Fibroblast of lung (primary cell): ENCODE results near the gene UBXN6. TPM values are rescaled to one million over a fixed set of nuclear protein-coding genes. Genes with fewer than 3 reads are reported as not detected.

Source experiments
- DNase-seq, 2 donors: peaks; one replicate each; pipeline versions ENCODE4 v3.0.0 to v3.0.0-alpha.2; 2010; ENCODE audit warnings: low read depth in 2 of 2
- H2AFZ ChIP-seq: 2 replicates; pipeline ENCODE4 v1.5.1; 2012; ENCODE audit warnings: low read length, control low read depth, inconsistent platforms
- H3K27ac ChIP-seq: 2 replicates; pipeline ENCODE4 v1.5.1; 2011; ENCODE audit warnings: low read length, control low read depth; ENCODE audit not compliant: insufficient read depth
- H3K27me3 ChIP-seq: 2 replicates; pipeline ENCODE4 v1.5.1; 2011; ENCODE audit warnings: mild to moderate bottlenecking, low read length; ENCODE audit not compliant: control insufficient read depth, insufficient read depth
- H3K36me3 ChIP-seq: 2 replicates; pipeline ENCODE4 v1.5.1; 2011; ENCODE audit warnings: low read length; ENCODE audit not compliant: control insufficient read depth, insufficient read depth
- H3K4me1 ChIP-seq: 2 replicates; pipeline ENCODE4 v1.5.1; 2011; ENCODE audit warnings: low read length; ENCODE audit not compliant: control insufficient read depth, insufficient read depth; ENCODE audit errors: extremely low read depth
- H3K4me2 ChIP-seq: 2 replicates; pipeline ENCODE4 v1.5.1; 2011; ENCODE audit warnings: low read length, control low read depth; ENCODE audit not compliant: insufficient read depth; ENCODE audit errors: extremely low read depth
- H3K4me3 ChIP-seq, 4 experiments: fragments of 200-600 bp in 1 of 4; sonication (generic) in 1 of 4; replicated peaks in 1 of 4; 2 replicates each; pipeline ENCODE4 v1.5.1; 2011 to 2016; ENCODE audit warnings: low read length in 4 of 4, low read depth in 3 of 4, mild to moderate bottlenecking in 3 of 4, control low read depth in 2 of 4, inconsistent platforms in 1 of 4, mixed read lengths in 1 of 4; ENCODE audit not compliant: insufficient read depth in 1 of 4; ENCODE audit errors: control extremely low read depth in 1 of 4
- H3K79me2 ChIP-seq: 2 replicates; pipeline ENCODE4 v1.5.1; 2012; ENCODE audit warnings: mild to moderate bottlenecking, low read length, inconsistent platforms; ENCODE audit not compliant: control insufficient read depth, insufficient read depth
- H3K9ac ChIP-seq: 2 replicates; pipeline ENCODE4 v1.5.1; 2011; ENCODE audit warnings: mild to moderate bottlenecking, low read length, control low read depth; ENCODE audit not compliant: insufficient read depth
- H3K9me3 ChIP-seq: 2 replicates; pipeline ENCODE4 v1.5.1; 2012; ENCODE audit warnings: low read depth, low read length; ENCODE audit not compliant: control insufficient read depth, insufficient read depth
- H4K20me1 ChIP-seq: 2 replicates; pipeline ENCODE4 v1.5.1; 2011; ENCODE audit warnings: low read length; ENCODE audit not compliant: control insufficient read depth, insufficient read depth; ENCODE audit errors: extremely low read depth
- EZH2 ChIP-seq: IDR thresholded peaks from 2 replicates; pipeline ENCODE4 v1.5.1; 2012; ENCODE audit warnings: low read length, control low read depth, mild to moderate bottlenecking; ENCODE audit errors: missing control alignments
- polyA plus RNA-seq, 2 donors: library from polyadenylated mRNA; depleted of rRNA in 1 of 2; stranded (reverse) in 1 of 2; unstranded in 1 of 2; fragments of >200 nt; gene quantifications; 2 replicates each; pipeline ENCODE4 v1.2.1, GENCODE V29; 2011 to 2012; ENCODE audit warnings: missing spikeins in 1 of 2
- total RNA-seq: library from RNA; depleted of rRNA; stranded (reverse); fragments of >200 nt; gene quantifications from 2 replicates; pipeline ENCODE4 v1.2.1, GENCODE V29; 2014
- TF ChIP-seq, protein P1 (sequence below), 2 donors: IDR thresholded peaks in 1 of 2; conservative IDR thresholded peaks in 1 of 2; 1 replicate in 1 of 2; 2 replicates in 1 of 2; pipeline ENCODE4 v1.5.1; 2011 to 2012; ENCODE audit warnings: low read length in 2 of 2, control low read depth in 1 of 2, inconsistent platforms in 1 of 2, low read depth in 1 of 2, mild to moderate bottlenecking in 1 of 2

UBXN6 gene
- total and polyA plus RNA-seq, 2 donors (not counting 1 experiment from before 2014, with no cell fraction given): 49.1 to 114 TPM

DNA sequence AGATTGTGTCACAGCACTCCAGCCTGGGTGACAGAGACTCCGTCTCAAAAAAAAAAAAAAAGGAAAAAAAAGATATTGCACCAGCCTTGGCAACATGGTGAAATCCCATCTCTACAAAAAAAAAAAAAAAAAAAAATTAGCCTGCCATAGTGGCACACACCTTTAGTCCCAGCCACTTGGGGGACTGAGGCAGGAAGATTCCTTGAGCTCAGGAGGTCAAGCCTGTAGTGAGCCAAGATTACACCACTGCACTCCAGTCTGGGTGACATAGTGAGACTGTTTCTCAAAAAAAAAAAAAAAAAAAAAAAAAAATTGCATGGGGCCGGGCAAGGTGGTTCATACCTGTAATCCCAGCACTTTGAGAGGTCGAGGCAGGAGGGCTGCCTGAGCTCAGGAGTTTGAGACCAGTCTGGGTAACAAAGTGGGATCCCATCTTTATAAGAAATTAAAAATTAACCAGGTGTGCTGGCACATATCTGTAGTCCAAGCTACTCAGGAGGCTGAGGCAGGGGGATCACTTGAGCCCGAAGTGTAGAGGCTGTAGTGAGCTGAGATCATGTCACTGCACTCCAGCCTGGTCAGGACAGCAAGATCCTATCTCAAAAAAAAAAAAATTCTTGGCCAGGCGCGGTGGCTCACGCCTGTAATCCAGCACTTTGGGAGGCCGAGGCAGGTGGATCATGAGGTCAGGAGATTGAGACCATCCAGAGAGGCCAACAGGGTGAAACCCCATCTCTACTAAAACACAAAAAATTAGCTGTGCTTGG, 7.4 kb upstream of the UBXN6 start:
- Histone ChIP-seq H3K4me2 (no peak overlapping the region), H4K20me1 (no peaks in the 10 kb centered on the region), H3K4me1 (no peaks in the 10 kb centered on the region), H3K27ac (no peak overlapping the region), H3K4me3 (no peak overlapping the region), H3K79me2 (no peaks in the 10 kb centered on the region), H3K36me3 (no peaks in the 10 kb centered on the region), H2AFZ (no peak overlapping the region), H3K27me3 (no peaks in the 10 kb centered on the region), H3K9ac (no peak overlapping the region), H3K9me3 (no peaks in the 10 kb centered on the region)
- TF ChIP-seq EZH2: no peak
- TF ChIP-seq, protein P1, sequence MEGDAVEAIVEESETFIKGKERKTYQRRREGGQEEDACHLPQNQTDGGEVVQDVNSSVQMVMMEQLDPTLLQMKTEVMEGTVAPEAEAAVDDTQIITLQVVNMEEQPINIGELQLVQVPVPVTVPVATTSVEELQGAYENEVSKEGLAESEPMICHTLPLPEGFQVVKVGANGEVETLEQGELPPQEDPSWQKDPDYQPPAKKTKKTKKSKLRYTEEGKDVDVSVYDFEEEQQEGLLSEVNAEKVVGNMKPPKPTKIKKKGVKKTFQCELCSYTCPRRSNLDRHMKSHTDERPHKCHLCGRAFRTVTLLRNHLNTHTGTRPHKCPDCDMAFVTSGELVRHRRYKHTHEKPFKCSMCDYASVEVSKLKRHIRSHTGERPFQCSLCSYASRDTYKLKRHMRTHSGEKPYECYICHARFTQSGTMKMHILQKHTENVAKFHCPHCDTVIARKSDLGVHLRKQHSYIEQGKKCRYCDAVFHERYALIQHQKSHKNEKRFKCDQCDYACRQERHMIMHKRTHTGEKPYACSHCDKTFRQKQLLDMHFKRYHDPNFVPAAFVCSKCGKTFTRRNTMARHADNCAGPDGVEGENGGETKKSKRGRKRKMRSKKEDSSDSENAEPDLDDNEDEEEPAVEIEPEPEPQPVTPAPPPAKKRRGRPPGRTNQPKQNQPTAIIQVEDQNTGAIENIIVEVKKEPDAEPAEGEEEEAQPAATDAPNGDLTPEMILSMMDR (conservative IDR thresholded peaks at IDR 0.05 in 1 of 2, IDR thresholded peaks at IDR 0.05 in 1 of 2; ENCODE audit: low read depth in 1 of 2, low read length in 2 of 2): no peak
- DNase-seq: no peak

DNA sequence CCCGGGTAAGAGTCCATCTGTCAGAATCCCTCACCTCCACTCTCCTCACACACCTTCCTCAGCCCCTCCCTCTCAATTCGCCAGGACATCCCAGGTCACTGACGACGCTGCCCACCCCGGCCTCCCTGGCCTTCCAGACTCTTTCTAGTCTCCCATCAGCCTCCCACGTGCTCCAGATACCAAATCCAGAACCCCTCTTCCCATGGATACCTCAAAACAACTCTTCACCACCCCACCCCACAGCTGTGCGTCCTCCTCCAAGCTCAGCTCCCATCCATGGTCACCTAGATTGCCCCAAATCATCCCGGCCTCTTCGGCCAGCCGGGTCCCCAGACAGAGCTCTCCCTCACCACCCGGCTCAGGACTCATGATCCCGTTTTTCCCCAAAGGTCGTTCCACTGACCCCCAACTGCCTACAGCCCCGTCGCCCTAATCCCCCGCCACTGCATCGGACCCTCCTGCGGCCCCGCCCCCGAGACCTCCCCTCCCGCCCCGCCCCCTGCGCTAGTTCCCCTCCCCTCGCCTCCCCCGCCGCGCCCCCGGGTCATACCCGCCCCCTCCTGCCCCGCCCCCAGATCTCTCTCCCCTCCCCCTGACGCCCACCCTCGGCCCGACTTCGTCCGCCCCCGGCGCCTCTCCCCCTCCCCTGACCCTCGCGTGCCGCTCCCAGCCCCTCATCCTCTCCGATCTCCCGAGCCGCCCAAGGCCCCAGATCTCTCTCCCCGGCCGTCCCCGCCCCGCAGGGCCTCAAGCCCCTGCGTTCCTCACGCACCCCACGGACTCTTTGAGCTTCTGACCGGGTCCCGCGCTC, 546 bp downstream of the UBXN6 start:
- peaks cover 22% of the 10 kb centered on the region for H3K36me3 ChIP-seq
- no peak overlapping the region for H2AFZ ChIP-seq
- peaks cover 15% of the 10 kb centered on the region for H3K4me1 ChIP-seq
- peak overlapping the region; percentile 62 to 94 (median 74) for H3K4me3 ChIP-seq
- peak overlapping the region; percentile 81 for H3K9ac ChIP-seq
- H3K27me3 ChIP-seq: no peaks in the 10 kb centered on the region
- no peaks in the 10 kb centered on the region for H3K9me3 ChIP-seq
- TF ChIP-seq, protein P1 (conservative IDR thresholded peaks at IDR 0.05 in 1 of 2, IDR thresholded peaks at IDR 0.05 in 1 of 2; ENCODE audit: low read depth in 1 of 2, low read length in 2 of 2): no peak
- no peak for TF ChIP-seq EZH2
- no peaks in the 10 kb centered on the region for H4K20me1 ChIP-seq
- peak; percentile 59 to 74 for DNase-seq
- peak overlapping the region; percentile 92 for H3K27ac ChIP-seq
- H3K79me2 ChIP-seq: peaks cover 27% of the 10 kb centered on the region
- H3K4me2 ChIP-seq: peak overlapping the region; percentile 99

DNA sequence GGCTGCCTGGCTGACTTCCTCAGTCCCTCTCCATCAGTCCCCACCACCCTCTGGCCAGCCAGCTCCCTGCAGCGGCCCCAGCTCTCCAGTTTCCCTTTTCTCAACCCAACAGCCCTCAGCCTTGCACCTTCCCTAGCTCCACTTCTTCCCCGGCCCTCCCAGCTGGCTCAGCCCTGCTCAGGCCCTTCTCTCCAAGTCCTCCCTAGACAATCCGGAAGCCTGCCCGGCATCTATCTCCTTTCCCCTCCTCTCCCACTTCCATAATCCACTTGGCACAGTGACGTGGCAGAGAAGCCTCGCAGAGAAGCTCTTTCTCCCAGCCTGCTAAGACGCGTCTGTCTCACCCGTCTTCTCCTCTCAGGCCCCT, 1.1 kb downstream of the UBXN6 start:
- H4K20me1 ChIP-seq: no peaks in the 10 kb centered on the region
- H3K9ac ChIP-seq: peak overlapping the region; percentile 81
- H3K9me3 ChIP-seq: no peaks in the 10 kb centered on the region
- H3K79me2 ChIP-seq: peaks cover 27% of the 10 kb centered on the region
- peak overlapping the region; percentile 92 for H3K27ac ChIP-seq
- H3K36me3 ChIP-seq: peaks cover 23% of the 10 kb centered on the region
- DNase-seq: peak; percentile 65 to 72
- peaks cover 15% of the 10 kb centered on the region for H3K4me1 ChIP-seq
- peak overlapping the region; percentile 99 for H3K4me2 ChIP-seq
- no peaks in the 10 kb centered on the region for H3K27me3 ChIP-seq
- TF ChIP-seq, protein P1 (conservative IDR thresholded peaks at IDR 0.05 in 1 of 2, IDR thresholded peaks at IDR 0.05 in 1 of 2; ENCODE audit: low read depth in 1 of 2, low read length in 2 of 2): peak in 1 of 2 donors; percentile 1
- no peak for TF ChIP-seq EZH2
- no peak overlapping the region for H2AFZ ChIP-seq
- H3K4me3 ChIP-seq: peak overlapping the region; percentile 62 to 94 (median 74)
